GM19240 (cell line): ENCODE measurements around the gene MINK1.
"Not testable (repeated sequence)": the region's sequence is repeated elsewhere in the genome, so short reads cannot be mapped to it uniquely, and the experiment has no call there.

Source experiments
- DNase-seq: peaks from one replicate; pipeline ENCODE4 v3.0.0; 2011; ENCODE audit warnings: low spot score; ENCODE audit not compliant: insufficient read length

MINK1 gene

DNA sequence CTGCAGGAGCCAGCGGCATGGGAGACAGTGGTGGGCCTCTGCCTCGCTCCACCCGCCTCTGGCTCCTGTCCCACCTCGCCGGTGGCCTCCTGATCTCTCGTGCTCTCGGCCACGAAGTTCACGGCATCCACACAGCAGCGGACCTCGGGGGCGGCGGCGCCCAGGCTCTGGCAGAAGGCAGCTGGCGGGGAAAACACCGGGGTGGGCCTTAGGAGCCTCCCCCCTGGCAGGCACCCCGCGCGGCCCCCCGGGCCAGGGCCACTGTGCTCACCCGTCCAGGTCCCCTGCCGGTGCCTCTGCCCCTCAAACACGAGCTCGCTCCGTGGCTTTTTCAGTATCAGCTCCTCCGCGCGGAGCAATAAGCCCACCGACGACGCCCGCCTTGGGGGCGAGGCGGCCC, 65.8 kb downstream of the MINK1 start:
- DNase-seq: no peak

GRCh38 chr17:4899341-4900230, 66.4 kb downstream of the MINK1 start, which contains the start of gene C17orf107:
TSS of gene C17orf107 (plus strand) at chr17:4899536. CDS start at chr17:4899763, 227 bp downstream.
- peak; percentile 33 for DNase-seq

DNA sequence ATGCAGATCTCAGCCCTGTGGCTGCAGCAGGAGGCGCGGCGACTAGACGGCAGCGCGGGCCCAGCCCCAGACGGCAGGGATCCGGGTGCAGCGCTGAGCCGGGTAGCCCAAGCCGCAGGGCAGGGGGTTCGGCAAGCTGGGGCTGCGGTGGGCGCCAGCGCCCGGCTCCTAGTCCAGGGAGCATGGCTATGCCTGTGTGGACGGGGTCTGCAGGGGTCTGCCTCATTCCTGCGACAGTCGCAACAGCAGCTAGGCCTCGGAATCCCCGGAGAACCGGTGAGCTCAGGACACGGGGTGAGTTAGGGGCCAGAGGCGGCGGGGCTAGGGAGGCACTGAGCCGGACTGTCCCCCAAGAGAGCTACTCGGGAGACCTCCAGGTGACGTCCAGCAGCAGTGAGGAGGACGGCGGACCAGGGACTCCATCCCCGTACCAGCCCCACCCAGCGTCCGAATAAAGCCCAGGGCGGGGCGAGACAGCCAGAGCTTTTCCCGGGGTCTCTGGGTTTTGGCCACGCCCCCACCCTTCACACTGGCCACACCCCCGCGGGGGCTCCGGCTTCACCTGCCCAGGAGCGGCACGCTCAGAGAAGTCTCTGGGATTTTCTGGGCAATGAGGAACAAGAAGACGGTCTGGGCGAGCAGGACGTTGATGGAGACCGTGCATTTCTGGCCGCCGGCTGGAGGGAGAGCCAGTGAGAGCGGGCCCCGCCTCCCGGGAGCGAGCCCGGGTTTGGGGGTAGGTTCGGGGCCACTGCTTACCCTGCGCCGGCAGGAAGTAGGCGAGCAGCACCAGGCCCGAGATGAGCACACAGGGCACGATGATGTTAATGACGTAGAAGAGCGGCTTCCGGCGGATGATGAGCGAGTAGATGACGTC, 67.3 kb downstream of the MINK1 start:
- DNase-seq: no peak

GRCh38 chr17:4901108-4901647, 68.0 kb downstream of the MINK1 start:
- DNase-seq: no peak

DNA sequence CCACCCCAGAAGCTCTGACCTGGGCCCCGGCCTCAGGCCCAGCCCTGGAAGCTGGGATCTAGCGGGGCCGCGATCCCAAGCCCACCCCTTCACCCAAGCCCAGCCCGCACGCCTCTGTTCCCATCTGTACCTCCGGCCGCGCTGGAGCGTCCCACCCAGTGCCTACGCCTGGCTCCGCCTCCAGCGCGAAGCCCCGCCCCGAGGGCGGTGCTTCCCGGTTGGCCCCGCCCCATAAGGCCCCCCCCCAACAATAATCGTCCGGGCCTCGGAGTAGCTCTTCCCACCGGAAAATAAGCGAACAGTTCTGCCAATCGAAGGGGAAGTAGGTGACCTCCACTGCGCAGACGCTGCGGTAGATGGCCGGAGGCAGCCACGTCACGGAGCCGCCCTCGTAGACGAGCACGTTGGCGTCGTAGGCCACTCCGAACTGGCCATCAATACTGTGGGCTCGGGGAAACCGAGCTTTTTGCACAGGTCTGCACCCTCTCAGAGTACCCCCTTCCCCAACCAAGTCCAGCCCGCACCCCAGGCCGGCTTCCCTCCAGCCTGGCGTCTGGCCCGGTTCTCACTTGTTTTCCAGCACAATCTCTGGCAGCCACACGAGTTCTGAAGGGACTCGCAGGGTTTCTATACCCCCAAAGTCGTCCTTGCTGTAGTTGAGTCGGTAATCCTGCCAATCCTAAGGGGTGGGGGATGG, 68.7 kb downstream of the MINK1 start:
- DNase-seq: no peak

GRCh38 chr17:4902540-4902939, 69.4 kb downstream of the MINK1 start:
- DNase-seq: no peak

DNA sequence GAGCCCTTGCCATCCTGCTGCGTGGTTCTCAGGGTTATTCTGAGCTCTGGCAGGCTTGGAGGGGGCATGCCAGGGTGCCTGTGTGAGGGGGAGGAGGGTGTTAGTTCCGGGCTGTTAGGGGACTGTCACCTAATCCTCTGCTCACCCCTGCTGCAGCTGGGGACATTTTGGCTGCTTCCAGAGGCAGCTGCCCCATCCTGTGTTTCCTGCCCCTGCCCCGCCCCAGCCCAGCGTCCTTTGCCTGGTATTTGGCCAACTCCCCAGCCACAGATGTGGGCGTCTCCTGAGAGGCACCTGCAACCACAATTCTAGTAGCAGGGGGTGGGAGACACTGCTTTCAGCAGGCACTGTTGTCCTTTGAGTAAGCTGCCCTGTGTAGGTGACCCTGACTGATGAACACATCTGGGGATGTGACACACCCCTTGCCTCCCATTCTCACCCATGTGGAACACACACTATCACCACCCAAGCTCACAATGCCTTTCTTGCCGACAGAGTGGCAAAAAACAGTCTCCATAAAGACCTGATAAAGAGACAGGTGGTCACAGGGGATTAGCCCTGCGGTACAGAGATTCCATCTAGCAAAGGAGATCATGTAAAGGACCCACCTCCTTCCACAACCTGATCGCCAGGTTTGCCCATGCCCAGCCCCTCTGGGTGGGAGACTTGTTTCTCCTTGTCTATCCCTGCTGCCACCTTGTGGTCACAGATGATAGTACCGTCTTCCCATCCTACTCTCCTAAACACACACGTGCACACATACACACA, 70.1 kb downstream of the MINK1 start, which contains the start of gene CHRNE:
CHRNE (minus strand) TSS at position 48 of the 768 bp plus-strand sequence; CDS start at position 13, 35 bp downstream.
- DNase-seq: peak; percentile 33

DNA sequence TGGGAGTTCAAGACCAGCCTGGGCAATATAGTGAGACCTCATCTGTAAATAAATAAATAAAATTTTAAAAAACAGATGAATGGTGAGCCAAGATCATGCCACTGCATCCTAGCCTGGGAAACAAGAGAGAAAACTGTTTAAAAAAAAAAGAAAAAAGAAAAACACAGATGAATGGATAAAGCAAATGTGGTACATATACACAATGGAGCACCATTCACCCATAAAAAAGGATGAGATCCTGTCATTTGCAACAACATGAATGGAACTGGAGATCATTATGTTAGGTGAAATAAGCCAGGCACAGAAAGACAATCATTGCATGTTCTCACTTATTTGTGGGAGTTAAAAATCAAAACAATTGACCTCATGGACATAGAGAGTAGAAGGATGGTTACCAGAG, 73.5 kb downstream of the MINK1 start:
- DNase-seq: not testable (repeated sequence)

DNA sequence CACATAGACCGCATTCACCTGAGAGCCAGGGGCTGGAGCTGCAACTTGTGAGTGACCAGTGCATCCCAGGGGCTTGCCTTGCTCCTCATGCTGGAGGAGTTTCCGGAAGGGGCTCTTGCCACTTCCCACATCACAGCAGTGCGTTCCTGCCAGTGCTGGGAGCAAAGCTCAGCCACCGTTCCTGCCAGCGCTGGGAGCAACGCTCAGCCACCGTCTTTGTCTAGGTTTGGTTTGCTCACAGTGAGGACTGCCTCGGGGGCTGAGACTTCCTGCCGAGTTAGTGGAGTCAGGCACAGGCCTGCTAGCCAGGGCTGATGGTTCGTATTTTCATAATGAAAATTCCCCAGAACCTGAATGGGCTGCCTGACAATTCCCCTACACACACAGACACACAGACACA, 75.2 kb downstream of the MINK1 start:
- DNase-seq: no peak

DNA sequence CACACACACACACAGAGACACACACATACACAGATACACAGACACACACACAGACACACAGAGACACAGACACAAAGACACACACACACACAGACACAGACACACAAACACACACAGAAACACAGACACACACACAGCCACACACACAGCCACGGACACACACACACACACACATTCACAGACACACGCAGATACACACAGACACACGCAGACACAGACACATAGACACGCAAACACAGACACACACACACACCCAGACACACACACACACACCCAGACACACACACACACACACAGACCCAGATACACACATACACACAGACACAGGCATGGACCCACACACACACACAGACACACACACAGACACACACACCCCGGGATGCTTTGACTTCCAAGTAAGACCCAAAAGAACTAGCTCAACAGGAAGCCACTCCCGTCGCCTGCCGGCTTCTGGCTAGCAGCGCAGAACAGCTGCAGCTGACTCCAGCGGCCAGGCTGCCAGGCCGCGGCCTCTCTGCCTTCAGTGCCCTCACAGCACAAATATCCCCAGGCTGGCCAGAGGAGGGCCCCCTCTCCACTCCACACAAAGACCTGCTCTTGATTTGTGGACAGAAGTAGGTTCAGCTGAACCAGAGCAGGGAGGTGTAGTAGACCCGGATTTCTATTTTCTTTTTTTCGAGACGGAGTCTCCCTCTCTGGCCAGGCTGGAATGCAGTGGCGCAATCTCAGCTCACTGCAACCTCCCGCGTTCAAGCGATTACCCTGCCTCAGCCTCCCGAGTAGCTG, 75.8 kb downstream of the MINK1 start:
- no peak for DNase-seq

- DNase-seq: no peak
Observed at GRCh38 chr17:4913994-4914393, 80.9 kb downstream of the MINK1 start.

DNA sequence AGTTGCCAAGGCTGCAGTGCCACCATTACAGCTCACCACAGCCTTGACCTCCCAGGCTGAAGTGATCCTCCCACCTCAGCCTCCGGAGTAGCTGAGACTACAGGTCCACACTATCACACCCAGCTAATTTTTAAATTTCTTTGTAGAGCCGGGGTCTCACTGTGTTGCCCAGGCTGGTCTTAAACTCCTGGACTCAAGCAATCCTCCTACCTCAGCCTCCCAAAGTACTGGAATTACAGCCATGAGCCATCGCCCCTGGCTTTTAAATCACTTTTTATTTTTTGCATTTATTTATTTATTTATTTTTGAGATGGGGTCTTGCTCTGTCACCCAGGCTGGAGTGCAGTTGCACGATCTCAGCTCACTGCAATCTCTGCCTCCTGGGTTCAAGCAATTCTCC, 81.4 kb downstream of the MINK1 start:
- not testable (repeated sequence) for DNase-seq

GRCh38 chr17:4919511-4920047, 86.4 kb downstream of the MINK1 start:
- no peak for DNase-seq

GRCh38 chr17:4920351-4921048, 87.4 kb downstream of the MINK1 start:
- no peak for DNase-seq

- no peak for DNase-seq
Observed at GRCh38 chr17:4921320-4921719, 88.2 kb downstream of the MINK1 start.

DNA sequence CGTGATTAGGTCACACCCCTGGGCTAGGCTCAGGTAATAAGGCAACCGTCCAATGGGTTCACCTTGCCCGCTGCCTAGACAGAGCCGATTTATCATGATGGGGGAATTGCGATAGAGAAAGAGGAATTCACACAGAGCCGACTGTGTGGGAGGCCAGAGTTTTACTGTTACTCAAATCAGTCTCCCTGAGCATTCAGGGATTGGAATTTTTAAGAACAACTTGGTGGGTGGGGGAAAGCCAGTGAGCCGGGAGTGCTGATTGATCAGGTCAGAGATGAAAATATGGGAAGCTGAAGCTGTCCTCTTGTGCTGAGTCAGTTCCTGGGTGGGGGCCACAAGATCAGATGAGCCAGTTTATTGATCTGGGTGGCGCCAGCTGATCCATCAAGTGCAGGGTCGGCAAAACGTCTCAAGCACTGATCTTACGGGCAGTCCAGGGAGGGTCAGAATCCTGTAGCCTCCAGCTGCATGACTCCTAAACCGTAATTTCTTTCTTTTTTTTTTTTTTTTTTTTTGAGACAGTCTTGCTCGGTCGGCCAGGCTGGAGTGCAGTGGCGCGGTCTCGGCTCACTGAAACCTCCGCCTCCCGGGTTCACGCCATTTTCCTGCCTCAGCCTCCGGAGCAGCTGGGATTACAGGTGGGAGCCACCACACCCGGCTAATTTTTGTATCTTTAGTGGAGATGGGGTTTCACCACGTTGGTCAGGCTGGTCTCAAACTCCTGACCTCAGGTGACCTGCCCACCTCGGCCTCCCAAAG, 93.6 kb downstream of the MINK1 start:
- DNase-seq: not testable (repeated sequence)

DNA sequence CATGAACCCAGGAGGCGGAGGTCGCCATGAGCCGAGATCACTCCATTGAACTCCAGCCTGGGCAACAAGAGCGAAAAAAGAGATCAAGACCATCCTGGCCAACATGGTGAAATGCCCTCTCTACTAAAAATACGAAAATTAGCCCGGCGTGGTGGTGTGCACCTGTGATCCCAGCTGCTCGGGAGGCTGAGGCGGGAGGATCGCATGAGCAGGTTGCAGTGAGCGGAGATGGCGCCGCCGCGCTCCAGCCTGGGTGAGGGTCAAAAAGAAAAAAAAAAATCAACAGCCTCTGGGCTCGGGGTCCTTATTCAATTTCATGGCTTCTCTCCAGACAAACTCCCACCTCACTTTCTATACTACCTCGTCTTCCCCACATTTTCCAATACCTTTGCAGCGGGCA, 95.7 kb downstream of the MINK1 start:
- no peak for DNase-seq

DNA sequence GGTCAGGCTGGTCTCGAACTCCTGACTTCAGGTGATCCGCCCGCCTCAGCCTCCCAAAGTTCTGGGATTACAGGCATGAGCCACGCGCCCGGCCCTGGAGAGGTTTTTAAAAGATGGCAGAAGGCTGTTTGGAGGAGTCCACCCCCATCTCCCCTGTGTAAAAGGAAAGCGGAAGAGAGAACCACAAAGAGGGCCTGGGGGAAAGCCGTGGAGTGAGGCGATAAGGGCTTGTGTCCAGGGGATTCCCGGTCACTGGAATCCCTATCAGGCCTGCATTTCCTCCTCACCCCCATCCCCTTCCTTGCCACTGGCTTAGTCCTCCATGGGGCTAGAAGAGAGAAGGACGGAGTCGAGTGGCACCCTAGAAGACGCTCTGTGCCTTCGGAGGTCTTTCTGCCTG, 98.8 kb downstream of the MINK1 start, which contains the start of gene GP1BA:
GP1BA (plus strand) TSS at position 315 of the 400 bp plus-strand sequence. CDS start 328 bp downstream, outside the sequence.
- no peak for DNase-seq
